ENCODE measurements around the gene PRKCA.

DNA sequence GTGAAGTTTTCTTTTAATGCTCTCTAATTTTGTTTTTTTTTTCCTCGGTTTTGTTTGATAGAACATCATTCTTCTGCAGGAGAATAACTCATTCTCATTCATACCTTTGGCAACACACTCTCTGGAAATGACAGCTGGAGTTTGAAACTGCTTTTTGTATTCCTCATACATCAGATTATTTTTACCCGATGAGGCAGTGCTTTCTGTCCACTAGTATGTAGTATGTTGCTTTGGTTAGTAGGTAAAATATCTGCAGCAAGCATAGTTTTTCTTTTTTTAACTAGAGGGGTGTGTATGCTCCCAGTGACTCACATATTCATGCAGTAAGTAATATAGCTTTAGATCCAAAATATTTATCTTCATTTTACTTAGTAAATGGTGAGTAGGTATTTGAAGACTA is 6.4 kb downstream of the PRKCA start:
- TF ChIP-seq, protein P1, sequence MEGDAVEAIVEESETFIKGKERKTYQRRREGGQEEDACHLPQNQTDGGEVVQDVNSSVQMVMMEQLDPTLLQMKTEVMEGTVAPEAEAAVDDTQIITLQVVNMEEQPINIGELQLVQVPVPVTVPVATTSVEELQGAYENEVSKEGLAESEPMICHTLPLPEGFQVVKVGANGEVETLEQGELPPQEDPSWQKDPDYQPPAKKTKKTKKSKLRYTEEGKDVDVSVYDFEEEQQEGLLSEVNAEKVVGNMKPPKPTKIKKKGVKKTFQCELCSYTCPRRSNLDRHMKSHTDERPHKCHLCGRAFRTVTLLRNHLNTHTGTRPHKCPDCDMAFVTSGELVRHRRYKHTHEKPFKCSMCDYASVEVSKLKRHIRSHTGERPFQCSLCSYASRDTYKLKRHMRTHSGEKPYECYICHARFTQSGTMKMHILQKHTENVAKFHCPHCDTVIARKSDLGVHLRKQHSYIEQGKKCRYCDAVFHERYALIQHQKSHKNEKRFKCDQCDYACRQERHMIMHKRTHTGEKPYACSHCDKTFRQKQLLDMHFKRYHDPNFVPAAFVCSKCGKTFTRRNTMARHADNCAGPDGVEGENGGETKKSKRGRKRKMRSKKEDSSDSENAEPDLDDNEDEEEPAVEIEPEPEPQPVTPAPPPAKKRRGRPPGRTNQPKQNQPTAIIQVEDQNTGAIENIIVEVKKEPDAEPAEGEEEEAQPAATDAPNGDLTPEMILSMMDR (IDR thresholded peaks at IDR 0.05 in 2 of 3, conservative IDR thresholded peaks at IDR 0.05 in 1 of 3; ENCODE audit: control insufficient read depth in 2 of 3, extremely low read depth in 1 of 3, insufficient read depth in 1 of 3, low read depth in 3 of 3, low read length in 3 of 3), result no peak
- no peak for TF ChIP-seq CEBPB (IDR thresholded peaks at IDR 0.05; ENCODE audit: borderline replicate concordance in 1 of 2, low read depth in 2 of 2, low read length in 2 of 2)
- TF ChIP-seq POLR2A (IDR thresholded peaks at IDR 0.05; ENCODE audit: low read depth, low read length), result no peak
- no peak for TF ChIP-seq EP300 (IDR thresholded peaks at IDR 0.05; ENCODE audit: borderline replicate concordance in 1 of 2, control insufficient read depth in 1 of 2, low read depth in 2 of 2, low read length in 2 of 2)
- TF ChIP-seq PAX8 (IDR thresholded peaks at IDR 0.05), result no peak

All from GM12878 (cell line).